HEK293 (cell line): ENCODE data around the gene DDX41.

Source experiments
- CTCF ChIA-PET: fragments of 350-600 bp; formaldehyde crosslinking; extraction: SDS; loops from one replicate; lab custom pipeline; 2021; ENCODE audit warnings: antibody characterized with exemption; lab: Yijun Ruan, JAX
- POLR2A ChIA-PET: fragments of 300-600 bp; formaldehyde crosslinking; extraction: SDS; loops from one replicate; lab custom pipeline; 2020; ENCODE audit warnings: antibody characterized with exemption, inconsistent platforms; lab: Yijun Ruan, JAX
- H3K27ac ChIP-seq: fragments of 200-500 bp; sonication (Bioruptor generic); 2 replicates; pipeline ENCODE4 v1.5.1; 2014; ENCODE audit warnings: low read depth, low read length, control low read depth, inconsistent platforms; ENCODE audit errors: extremely low read depth
- H3K36me3 ChIP-seq, 2 experiments: fragments of 200-500 bp in 1 of 2; sonication (Bioruptor generic) in 1 of 2; 1 replicate in 1 of 2; 2 replicates in 1 of 2; pipeline ENCODE4 v1.5.1; 2014 to 2017; ENCODE audit warnings: inconsistent platforms in 2 of 2, low read length in 2 of 2; ENCODE audit not compliant: control insufficient read depth in 2 of 2, insufficient read depth in 1 of 2
- H3K4me1 ChIP-seq: fragments of 200-500 bp; sonication (Bioruptor generic); 2 replicates; pipeline ENCODE4 v1.5.1; 2014; ENCODE audit warnings: mild to moderate bottlenecking, low read length, inconsistent platforms; ENCODE audit not compliant: control insufficient read depth, insufficient read depth
- H3K4me3 ChIP-seq: 2 replicates; pipeline ENCODE4 v1.5.1; 2011; ENCODE audit warnings: low read depth, mild to moderate bottlenecking, control low read depth, low read length, moderate library complexity
- H3K9me3 ChIP-seq: fragments of 200-500 bp; sonication (Bioruptor generic); 2 replicates; pipeline ENCODE4 v1.5.1; 2014; ENCODE audit warnings: low read depth, low read length, inconsistent platforms; ENCODE audit not compliant: control insufficient read depth, insufficient read depth
- BCL11B ChIP-seq: fragments of 450-650 bp; formaldehyde crosslinking; IDR thresholded peaks from 2 replicates; pipeline ENCODE4 v1.5.1; 2016; ENCODE audit warnings: low read depth, missing biosample characterization, missing genetic modification characterization
- EGR2 ChIP-seq: fragments of 450-650 bp; formaldehyde crosslinking; IDR thresholded peaks from 2 replicates; pipeline ENCODE4 v1.5.1; 2016; ENCODE audit warnings: low read depth, missing biosample characterization, missing genetic modification characterization
- GFI1B ChIP-seq: fragments of 450-650 bp; formaldehyde crosslinking; IDR thresholded peaks from 2 replicates; pipeline ENCODE4 v1.5.1; 2016; ENCODE audit warnings: missing biosample characterization, missing genetic modification characterization
- KLF17 ChIP-seq: fragments of 450-650 bp; formaldehyde crosslinking; IDR thresholded peaks from 2 replicates; pipeline ENCODE4 v1.5.1; 2016; ENCODE audit warnings: missing biosample characterization, missing genetic modification characterization
- KLF7 ChIP-seq: fragments of 450-650 bp; formaldehyde crosslinking; IDR thresholded peaks from 2 replicates; pipeline ENCODE4 v1.5.1; 2016; ENCODE audit warnings: missing biosample characterization, missing genetic modification characterization, borderline replicate concordance
- PRDM6 ChIP-seq: fragments of 450-650 bp; formaldehyde crosslinking; IDR thresholded peaks from 2 replicates; pipeline ENCODE4 v1.5.1; 2017; ENCODE audit warnings: missing biosample characterization, missing genetic modification characterization
- ZEB2 ChIP-seq: fragments of 450-650 bp; formaldehyde crosslinking; IDR thresholded peaks from 2 replicates; pipeline ENCODE4 v1.5.1; 2016; ENCODE audit warnings: missing biosample characterization, missing genetic modification characterization
- ZFP69B ChIP-seq: fragments of 450-650 bp; formaldehyde crosslinking; IDR thresholded peaks from 2 replicates; pipeline ENCODE4 v1.5.1; 2016; ENCODE audit warnings: missing biosample characterization, missing genetic modification characterization
- ZNF112 ChIP-seq: fragments of 450-650 bp; formaldehyde crosslinking; IDR thresholded peaks from 2 replicates; pipeline ENCODE4 v1.5.0; 2017; ENCODE audit warnings: missing biosample characterization, missing genetic modification characterization
- ZNF169 ChIP-seq: fragments of 450-650 bp; formaldehyde crosslinking; IDR thresholded peaks from 2 replicates; pipeline ENCODE4 v1.5.1; 2016; ENCODE audit warnings: missing biosample characterization, missing genetic modification characterization
- ZNF221 ChIP-seq: fragments of 450-650 bp; formaldehyde crosslinking; IDR thresholded peaks from 2 replicates; pipeline ENCODE4 v1.5.1; 2017; ENCODE audit warnings: missing biosample characterization, missing genetic modification characterization, borderline replicate concordance
- ZNF223 ChIP-seq: fragments of 450-650 bp; formaldehyde crosslinking; IDR thresholded peaks from 2 replicates; pipeline ENCODE4 v1.5.1; 2016; ENCODE audit warnings: missing biosample characterization, missing genetic modification characterization
- ZNF26 ChIP-seq: fragments of 450-650 bp; formaldehyde crosslinking; IDR thresholded peaks from 2 replicates; pipeline ENCODE4 v1.5.1; 2016; ENCODE audit warnings: missing biosample characterization, missing genetic modification characterization
- ZNF416 ChIP-seq: fragments of 450-650 bp; formaldehyde crosslinking; IDR thresholded peaks from 2 replicates; pipeline ENCODE4 v1.5.1; 2016; ENCODE audit warnings: missing biosample characterization, missing genetic modification characterization
- ZNF548 ChIP-seq: fragments of 450-650 bp; formaldehyde crosslinking; IDR thresholded peaks from 2 replicates; pipeline ENCODE4 v1.5.1; 2016; ENCODE audit warnings: missing biosample characterization, missing genetic modification characterization
- ZNF549 ChIP-seq: fragments of 450-650 bp; IDR thresholded peaks from 2 replicates; pipeline ENCODE4 v1.5.1; 2018; ENCODE audit warnings: missing biosample characterization, missing genetic modification characterization, mild to moderate bottlenecking, inconsistent platforms, moderate library complexity
- ZNF555 ChIP-seq: fragments of 450-650 bp; formaldehyde crosslinking; conservative IDR thresholded peaks from 2 replicates; pipeline ENCODE4 v1.5.1; 2017; ENCODE audit warnings: missing biosample characterization, mild to moderate bottlenecking, missing genetic modification characterization, inconsistent platforms
- ZNF610 ChIP-seq: fragments of 450-650 bp; formaldehyde crosslinking; IDR thresholded peaks from 2 replicates; pipeline ENCODE4 v1.5.1; 2016; ENCODE audit warnings: missing biosample characterization, missing genetic modification characterization, borderline replicate concordance
- ZNF623 ChIP-seq: fragments of 450-650 bp; formaldehyde crosslinking; IDR thresholded peaks from 2 replicates; pipeline ENCODE4 v1.5.1; 2016; ENCODE audit warnings: missing biosample characterization, missing genetic modification characterization
- ZNF654 ChIP-seq: fragments of 450-650 bp; formaldehyde crosslinking; IDR thresholded peaks from 2 replicates; pipeline ENCODE4 v1.5.1; 2016; ENCODE audit warnings: low read depth, missing biosample characterization, missing genetic modification characterization
- ZSCAN30 ChIP-seq: fragments of 450-650 bp; IDR thresholded peaks from 2 replicates; pipeline ENCODE4 v1.5.1; 2018; ENCODE audit warnings: missing biosample characterization, mild to moderate bottlenecking, missing genetic modification characterization, moderate library complexity
- TF ChIP-seq, protein P1 (sequence below): fragments of 450-650 bp; formaldehyde crosslinking; IDR thresholded peaks from 2 replicates; pipeline ENCODE4 v1.5.1; 2016; ENCODE audit warnings: missing biosample characterization, missing genetic modification characterization
- TF ChIP-seq, protein P2 (sequence below): fragments of 450-650 bp; IDR thresholded peaks from 2 replicates; pipeline ENCODE4 v1.5.1; 2018; ENCODE audit warnings: missing biosample characterization, mild to moderate bottlenecking, missing genetic modification characterization
- TF ChIP-seq, protein P3 (sequence below): fragments of 450-650 bp; formaldehyde crosslinking; IDR thresholded peaks from 2 replicates; pipeline ENCODE4 v1.5.1; 2016; ENCODE audit warnings: missing biosample characterization, missing genetic modification characterization, low read depth
- TF ChIP-seq, protein P4 (sequence below): fragments of 450-650 bp; formaldehyde crosslinking; IDR thresholded peaks from 2 replicates; pipeline ENCODE4 v1.5.1; 2017; ENCODE audit warnings: missing biosample characterization, missing genetic modification characterization

DDX41 gene

DNA sequence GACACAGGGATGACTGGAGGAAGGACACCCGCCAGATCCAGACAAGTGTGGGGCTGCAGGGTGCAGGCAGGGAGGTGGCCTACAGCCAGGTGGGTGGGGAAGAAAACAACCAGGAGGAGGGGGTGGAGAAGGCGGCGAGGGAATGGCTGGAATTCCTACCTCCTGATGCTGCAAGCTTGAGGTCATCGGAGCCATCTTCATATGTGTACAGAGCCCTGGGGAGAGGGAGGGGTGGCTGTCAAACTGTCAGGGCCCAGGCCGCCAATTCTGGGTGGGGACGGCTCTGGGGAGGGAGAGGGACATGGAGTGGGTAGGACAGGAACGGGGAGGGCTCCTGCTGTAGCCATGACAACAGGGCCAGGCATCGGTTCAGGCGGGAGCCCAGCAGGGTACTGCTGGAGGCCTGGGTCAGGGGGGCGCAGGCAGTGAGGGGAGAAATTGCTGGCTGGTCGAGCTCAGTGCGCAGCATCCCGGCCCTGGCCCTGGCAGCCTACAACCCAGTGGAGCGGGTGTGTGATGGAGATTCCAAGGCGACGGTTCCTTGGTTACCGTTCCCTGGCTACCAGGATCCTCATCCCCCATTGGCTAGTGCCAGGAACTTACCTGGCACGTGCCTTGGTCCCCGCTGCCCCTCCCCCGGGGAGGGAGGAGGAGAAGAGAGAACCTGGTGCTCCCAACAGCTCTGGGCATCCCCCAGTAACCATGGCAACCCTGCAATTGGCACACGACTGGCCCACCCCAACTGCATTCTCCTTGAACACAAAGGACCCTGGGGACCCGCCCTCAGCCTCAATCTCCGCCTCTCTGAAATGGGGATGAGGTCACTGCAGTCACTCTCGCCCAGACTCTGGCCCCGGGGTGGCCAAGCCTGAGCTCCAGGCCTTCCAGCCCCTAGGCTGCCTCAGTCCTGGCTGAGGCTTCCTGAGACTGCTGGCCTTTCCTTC lies 47.8 kb downstream of the DDX41 start:
- CTCF ChIA-PET = interaction anchor here (0.5 to 1.3 kb wide), 6 partner anchors 12 to 161 kb away, joined by 3 to 4 read pairs (median 3); no protein-coding TSS in a partner anchor
- H3K9me3 ChIP-seq = no peaks in the 10 kb centered on the region
- no peak overlapping the region for H3K4me3 ChIP-seq
- no peak overlapping the region for H3K27ac ChIP-seq
- POLR2A ChIA-PET = interaction anchor here (2.2 to 7.3 kb wide), 3 partner anchors 10 to 28 kb away, joined by 12 to 102 read pairs (median 15); partner anchors contain the start of gene PDLIM7
- peaks cover 15 to 62% of the 10 kb centered on the region in 2 experiments; a peak in 2 of 3 replicates for H3K36me3 ChIP-seq
- peaks cover 4% of the 10 kb centered on the region for H3K4me1 ChIP-seq
- TF ChIP-seq ZNF654 (tag by site-specific recombination) (no peak), ZNF610 (tag by site-specific recombination) (no peak), ZNF548 (no peak), ZNF416 (tag by site-specific recombination) (no peak), ZNF112 (no peak), ZEB2 (tag by site-specific recombination) (no peak), KLF7 (tag by site-specific recombination) (no peak), ZNF555 (tag by site-specific recombination) (no peak), BCL11B (tag by site-specific recombination) (no peak), ZNF26 (tag by site-specific recombination) (no peak), GFI1B (tag by site-specific recombination) (no peak), KLF17 (peak; percentile 98), ZNF549 (no peak), ZNF223 (tag by site-specific recombination) (peak; percentile 89), ZNF169 (tag by site-specific recombination) (no peak), ZFP69B (no peak), EGR2 (tag by site-specific recombination) (peak; percentile 71), ZNF623 (tag by site-specific recombination) (no peak), PRDM6 (no peak), ZNF221 (tag by site-specific recombination) (no peak), ZSCAN30 (tag by site-specific recombination) (no peak)
- TF ChIP-seq, protein P1, sequence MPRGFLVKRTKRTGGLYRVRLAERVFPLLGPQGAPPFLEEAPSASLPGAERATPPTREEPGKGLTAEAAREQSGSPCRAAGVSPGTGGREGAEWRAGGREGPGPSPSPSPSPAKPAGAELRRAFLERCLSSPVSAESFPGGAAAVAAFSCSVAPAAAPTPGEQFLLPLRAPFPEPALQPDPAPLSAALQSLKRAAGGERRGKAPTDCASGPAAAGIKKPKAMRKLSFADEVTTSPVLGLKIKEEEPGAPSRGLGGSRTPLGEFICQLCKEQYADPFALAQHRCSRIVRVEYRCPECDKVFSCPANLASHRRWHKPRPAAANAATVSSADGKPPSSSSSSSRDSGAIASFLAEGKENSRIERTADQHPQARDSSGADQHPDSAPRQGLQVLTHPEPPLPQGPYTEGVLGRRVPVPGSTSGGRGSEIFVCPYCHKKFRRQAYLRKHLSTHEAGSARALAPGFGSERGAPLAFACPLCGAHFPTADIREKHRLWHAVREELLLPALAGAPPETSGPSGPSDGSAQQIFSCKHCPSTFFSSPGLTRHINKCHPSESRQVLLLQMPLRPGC = no peak
- TF ChIP-seq, protein P2, sequence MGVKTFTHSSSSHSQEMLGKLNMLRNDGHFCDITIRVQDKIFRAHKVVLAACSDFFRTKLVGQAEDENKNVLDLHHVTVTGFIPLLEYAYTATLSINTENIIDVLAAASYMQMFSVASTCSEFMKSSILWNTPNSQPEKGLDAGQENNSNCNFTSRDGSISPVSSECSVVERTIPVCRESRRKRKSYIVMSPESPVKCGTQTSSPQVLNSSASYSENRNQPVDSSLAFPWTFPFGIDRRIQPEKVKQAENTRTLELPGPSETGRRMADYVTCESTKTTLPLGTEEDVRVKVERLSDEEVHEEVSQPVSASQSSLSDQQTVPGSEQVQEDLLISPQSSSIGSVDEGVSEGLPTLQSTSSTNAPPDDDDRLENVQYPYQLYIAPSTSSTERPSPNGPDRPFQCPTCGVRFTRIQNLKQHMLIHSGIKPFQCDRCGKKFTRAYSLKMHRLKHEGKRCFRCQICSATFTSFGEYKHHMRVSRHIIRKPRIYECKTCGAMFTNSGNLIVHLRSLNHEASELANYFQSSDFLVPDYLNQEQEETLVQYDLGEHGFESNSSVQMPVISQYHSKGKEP (tag by site-specific recombination) = no peak
- TF ChIP-seq, protein P3, sequence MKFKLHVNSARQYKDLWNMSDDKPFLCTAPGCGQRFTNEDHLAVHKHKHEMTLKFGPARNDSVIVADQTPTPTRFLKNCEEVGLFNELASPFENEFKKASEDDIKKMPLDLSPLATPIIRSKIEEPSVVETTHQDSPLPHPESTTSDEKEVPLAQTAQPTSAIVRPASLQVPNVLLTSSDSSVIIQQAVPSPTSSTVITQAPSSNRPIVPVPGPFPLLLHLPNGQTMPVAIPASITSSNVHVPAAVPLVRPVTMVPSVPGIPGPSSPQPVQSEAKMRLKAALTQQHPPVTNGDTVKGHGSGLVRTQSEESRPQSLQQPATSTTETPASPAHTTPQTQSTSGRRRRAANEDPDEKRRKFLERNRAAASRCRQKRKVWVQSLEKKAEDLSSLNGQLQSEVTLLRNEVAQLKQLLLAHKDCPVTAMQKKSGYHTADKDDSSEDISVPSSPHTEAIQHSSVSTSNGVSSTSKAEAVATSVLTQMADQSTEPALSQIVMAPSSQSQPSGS = peak; percentile 15; the same call in 1 of the 2 replicates
- TF ChIP-seq, protein P4, sequence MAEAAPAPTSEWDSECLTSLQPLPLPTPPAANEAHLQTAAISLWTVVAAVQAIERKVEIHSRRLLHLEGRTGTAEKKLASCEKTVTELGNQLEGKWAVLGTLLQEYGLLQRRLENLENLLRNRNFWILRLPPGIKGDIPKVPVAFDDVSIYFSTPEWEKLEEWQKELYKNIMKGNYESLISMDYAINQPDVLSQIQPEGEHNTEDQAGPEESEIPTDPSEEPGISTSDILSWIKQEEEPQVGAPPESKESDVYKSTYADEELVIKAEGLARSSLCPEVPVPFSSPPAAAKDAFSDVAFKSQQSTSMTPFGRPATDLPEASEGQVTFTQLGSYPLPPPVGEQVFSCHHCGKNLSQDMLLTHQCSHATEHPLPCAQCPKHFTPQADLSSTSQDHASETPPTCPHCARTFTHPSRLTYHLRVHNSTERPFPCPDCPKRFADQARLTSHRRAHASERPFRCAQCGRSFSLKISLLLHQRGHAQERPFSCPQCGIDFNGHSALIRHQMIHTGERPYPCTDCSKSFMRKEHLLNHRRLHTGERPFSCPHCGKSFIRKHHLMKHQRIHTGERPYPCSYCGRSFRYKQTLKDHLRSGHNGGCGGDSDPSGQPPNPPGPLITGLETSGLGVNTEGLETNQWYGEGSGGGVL (tag by site-specific recombination) = 0 out of 2 replicates have a peak, but pooled peaks have one; percentile 33
